ENCODE measurements around the gene ATRN.

The ATRN gene

DNA sequence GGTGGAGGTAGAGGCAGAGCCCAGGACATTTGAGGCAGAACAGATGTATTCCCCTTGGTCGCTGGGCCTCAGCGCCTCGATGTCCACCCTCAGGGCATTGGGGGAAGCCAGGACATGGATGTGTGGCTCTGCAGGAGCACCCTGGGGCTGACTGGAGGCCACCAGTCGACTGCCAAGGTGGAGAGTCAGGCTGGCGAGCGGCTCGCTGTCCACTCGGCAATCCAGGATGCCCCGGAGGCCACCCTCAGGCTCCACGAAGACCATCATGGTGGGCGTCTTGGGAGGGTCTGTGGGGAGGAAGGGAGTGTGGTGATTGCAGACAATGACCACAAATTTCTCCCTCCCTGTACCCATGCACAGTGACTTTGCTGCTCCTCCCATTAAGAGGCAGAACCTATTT lies 219.2 kb downstream of the ATRN start:
- no peak for TF ChIP-seq POLR2A (IDR thresholded peaks at IDR 0.05; ENCODE audit: low read length)
- no peak for TF ChIP-seq GATA1 (IDR thresholded peaks at IDR 0.05; ENCODE audit: low read depth, low read length)
- no peak for DNase-seq

DNA sequence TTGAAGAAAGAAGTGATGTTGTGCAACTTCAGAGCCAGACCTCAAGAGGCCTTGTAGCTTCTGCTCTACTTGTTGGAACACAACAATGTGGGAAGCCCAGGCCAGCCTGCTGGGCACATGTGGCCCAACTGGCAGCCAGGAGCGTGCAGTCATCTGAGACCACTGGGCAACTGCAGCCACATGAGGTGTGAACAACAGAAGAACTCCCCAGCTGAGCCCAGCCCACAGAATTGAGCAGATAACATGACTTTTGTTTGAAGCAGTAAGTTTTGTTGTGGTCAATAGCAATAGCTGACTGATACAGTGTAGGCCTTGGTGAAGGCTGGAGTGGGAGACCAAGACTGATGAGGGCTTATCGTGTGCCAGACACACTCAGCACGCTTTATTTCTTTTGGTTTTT lies 219.6 kb downstream of the ATRN start:
- TF ChIP-seq GATA1 (IDR thresholded peaks at IDR 0.05; ENCODE audit: low read depth, low read length) (no peak), POLR2A (IDR thresholded peaks at IDR 0.05; ENCODE audit: low read length) (no peak)
- DNase-seq = no peak

DNA sequence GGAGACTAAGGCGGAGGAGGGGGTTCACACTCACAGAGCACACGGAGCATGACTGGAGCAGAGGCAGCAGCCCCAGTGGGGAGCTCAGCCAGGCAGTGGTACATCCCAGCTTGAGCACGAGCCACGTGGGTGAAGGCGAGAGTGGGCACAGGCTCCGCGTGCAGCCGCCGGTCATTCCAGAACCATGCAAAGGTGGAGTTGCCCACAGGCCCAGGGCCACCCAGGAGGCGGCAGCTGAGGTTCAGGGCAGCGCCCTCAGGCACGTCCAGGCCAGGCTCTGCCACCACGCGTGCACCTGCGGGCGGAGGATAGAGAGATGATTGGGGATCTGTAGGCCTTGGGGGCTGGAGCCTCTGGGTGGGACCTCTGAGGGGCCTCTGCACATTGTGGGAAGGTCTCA lies 220.5 kb downstream of the ATRN start:
- TF ChIP-seq GATA1 (IDR thresholded peaks at IDR 0.05; ENCODE audit: low read depth, low read length) (no peak), POLR2A (IDR thresholded peaks at IDR 0.05; ENCODE audit: low read length) (no peak)
- DNase-seq = no peak

DNA sequence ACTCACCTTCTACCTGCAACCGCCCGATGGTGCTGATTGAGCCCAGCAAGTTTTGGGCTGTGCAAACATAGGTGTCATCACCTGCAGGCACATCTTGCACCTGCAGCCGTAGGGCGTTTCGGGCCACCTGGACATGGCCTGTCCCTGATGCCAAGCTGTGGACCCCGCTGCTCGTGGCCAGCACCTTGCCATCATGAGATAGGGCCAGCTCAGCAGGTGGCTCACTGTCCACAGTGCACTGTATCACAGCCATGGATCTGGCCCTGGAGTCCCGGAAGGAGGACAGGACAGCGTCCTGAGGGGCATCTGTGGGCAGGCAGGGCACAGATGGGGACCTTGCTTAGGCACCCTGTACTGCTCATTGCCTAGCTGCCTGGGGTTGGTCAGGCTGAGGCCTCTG lies 221.1 kb downstream of the ATRN start:
- DNase-seq = no peak
- no peak for TF ChIP-seq GATA1 (IDR thresholded peaks at IDR 0.05; ENCODE audit: low read depth, low read length)

- TF ChIP-seq GATA1 (IDR thresholded peaks at IDR 0.05; ENCODE audit: low read depth, low read length) = no peak
- TF ChIP-seq POLR2A (IDR thresholded peaks at IDR 0.05; ENCODE audit: low read length) = no peak
- DNase-seq = no peak
These were observed 222.0 kb downstream of the ATRN start for GRCh38 chr20:3692706-3693294.

GRCh38 chr20:3693376-3693775 lies 222.6 kb downstream of the ATRN start:
- TF ChIP-seq GATA1 (IDR thresholded peaks at IDR 0.05; ENCODE audit: low read depth, low read length) (no peak), POLR2A (IDR thresholded peaks at IDR 0.05; ENCODE audit: low read length) (no peak)
- no peak for DNase-seq

DNA sequence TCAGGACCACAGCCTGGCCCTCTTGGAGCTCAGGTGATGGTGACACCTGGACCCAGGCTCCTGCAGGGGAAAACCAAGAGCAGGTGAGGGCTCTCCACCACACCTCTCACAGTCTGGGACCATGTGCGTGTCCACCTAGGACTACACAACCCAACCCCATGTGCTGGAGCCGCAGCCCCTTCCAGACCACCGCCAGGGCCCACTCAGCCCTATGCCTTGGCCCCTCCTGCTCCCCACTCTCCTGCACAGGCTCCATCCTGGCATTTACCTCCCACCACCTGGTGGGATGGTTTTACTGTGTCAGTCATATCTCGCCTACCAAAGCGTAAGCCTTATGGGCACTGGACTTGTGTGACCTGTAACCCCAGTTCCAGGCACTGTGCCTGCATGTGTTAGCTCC lies 224.0 kb downstream of the ATRN start:
- TF ChIP-seq POLR2A (IDR thresholded peaks at IDR 0.05; ENCODE audit: low read length) (no peak), GATA1 (IDR thresholded peaks at IDR 0.05; ENCODE audit: low read depth, low read length) (no peak)

DNA sequence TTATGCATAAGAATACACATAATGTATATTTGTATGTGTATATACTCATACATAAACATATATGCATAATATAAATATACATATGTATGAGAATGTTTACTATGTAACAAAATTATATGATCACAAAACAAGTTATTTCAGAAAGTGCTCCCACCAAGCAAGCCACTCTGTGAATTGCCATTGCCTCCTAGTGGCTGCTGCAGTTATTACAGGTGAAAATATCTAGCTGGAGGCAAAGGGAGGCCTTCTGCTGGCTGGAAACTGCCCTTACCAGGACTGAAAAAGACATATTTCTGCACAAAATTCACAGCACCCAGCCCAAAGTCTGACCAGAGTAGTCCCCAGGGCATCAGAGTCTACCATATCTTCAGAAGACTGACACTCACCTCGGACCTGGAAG lies 225.4 kb downstream of the ATRN start:
- TF ChIP-seq GATA1 (IDR thresholded peaks at IDR 0.05; ENCODE audit: low read depth, low read length) (no peak), POLR2A (IDR thresholded peaks at IDR 0.05; ENCODE audit: low read length) (no peak)
- peak; percentile 33 to 42 for DNase-seq

More for the DNA sequence above, 224.0 kb downstream of the ATRN start:
- DNase-seq = no peak

GRCh38 chr20:3696745-3697587 lies 226.1 kb downstream of the ATRN start:
- TF ChIP-seq POLR2A (IDR thresholded peaks at IDR 0.05; ENCODE audit: low read length) = no peak
- TF ChIP-seq GATA1 (IDR thresholded peaks at IDR 0.05; ENCODE audit: low read depth, low read length) = no peak
- no peak for DNase-seq

DNA sequence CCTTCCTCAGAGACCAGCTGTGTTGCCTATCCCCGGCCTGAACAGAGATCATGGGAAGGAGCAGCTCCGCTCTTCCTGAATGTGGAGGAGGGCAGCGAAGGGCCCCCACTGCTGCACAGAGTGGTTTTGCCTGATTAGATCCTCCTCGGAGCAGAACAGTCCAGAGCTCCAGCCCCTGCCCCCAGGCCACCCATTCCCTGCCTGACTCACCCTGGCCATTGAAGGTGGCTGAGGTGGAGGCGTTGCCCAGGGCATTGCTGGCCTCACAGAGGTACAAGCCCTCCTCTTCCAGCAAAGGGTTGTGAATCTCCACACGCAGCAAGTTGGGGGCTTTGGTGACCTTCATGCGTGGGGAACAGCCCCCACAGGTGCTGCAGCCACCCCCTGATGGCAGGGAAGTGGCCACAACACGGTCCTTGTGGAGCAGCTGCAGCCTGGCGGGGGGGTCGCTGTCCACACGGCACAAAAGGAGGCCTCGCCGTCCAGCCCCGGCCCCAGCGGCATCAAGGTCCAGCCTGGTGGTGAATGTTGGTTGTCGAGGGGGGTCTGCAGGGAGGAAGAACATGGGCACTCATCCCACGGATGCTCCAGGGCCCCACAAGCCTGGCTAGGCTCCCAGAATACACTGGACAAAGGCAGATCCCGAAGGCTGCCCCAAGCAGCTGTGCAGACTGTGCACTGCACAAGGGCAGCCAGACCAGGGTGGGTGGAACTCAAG lies 226.9 kb downstream of the ATRN start:
- TF ChIP-seq POLR2A (IDR thresholded peaks at IDR 0.05; ENCODE audit: low read length) (no peak), GATA1 (IDR thresholded peaks at IDR 0.05; ENCODE audit: low read depth, low read length) (no peak)
- no peak for DNase-seq

- no peak for DNase-seq
- TF ChIP-seq POLR2A (IDR thresholded peaks at IDR 0.05; ENCODE audit: low read length) (no peak), GATA1 (IDR thresholded peaks at IDR 0.05; ENCODE audit: low read depth, low read length) (no peak)
These were observed 227.8 kb downstream of the ATRN start for GRCh38 chr20:3698591-3699001.

GRCh38 chr20:3699037-3699436 lies 228.2 kb downstream of the ATRN start:
- TF ChIP-seq GATA1 (IDR thresholded peaks at IDR 0.05; ENCODE audit: low read depth, low read length) = no peak
- TF ChIP-seq POLR2A (IDR thresholded peaks at IDR 0.05; ENCODE audit: low read length) = no peak
- DNase-seq = no peak
